ENCODE measurements around the gene PTAFR. TPM values are rescaled to one million over a fixed set of nuclear protein-coding genes. Genes with fewer than 3 reads are reported as not detected.

PTAFR gene
- total RNA-seq, 1 donor from 2014 or later, result 3.6 TPM

DNA sequence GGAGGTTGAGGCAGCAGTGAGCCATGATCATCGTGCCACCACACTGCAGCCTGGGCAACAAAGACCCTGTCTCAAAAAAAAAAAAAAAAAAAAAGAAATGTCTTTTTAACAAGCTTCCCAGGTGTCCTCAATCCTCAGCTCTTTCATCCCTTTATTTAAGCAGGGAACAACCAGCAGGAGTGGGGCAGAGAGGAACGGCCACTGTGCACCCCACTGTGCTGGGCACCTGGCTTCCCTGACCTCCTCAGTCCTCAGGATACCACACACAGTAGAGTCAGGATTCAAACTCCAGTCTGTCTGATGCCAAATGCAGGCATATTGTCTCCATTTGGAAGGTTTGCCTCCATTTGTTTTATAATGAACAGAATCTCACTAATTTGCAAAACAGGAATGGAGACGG, 19.8 kb upstream of the PTAFR start:
- Mint-ChIP-seq H3K36me3 (ENCODE audit: low read depth) (peaks cover 45% of the 10 kb centered on the region), H3K9me3 (no peaks in the 10 kb centered on the region), H3K4me3 (no peak overlapping the region), H3K4me1 (peaks cover 22% of the 10 kb centered on the region), H3K27me3 (no peaks in the 10 kb centered on the region), H3K27ac (no peak overlapping the region)
- intact Hi-C loops (cut with micrococcal nuclease), result no loop called here
- ATAC-seq (ENCODE audit: low read depth) (no peak), DNase-seq (no peak)
- CTCF ChIA-PET, result interaction anchor here (1.2 kb wide), 1 partner anchor 105 kb away, joined by 6 read pairs; no protein-coding TSS in a partner anchor
- TF ChIP-seq, protein P1, sequence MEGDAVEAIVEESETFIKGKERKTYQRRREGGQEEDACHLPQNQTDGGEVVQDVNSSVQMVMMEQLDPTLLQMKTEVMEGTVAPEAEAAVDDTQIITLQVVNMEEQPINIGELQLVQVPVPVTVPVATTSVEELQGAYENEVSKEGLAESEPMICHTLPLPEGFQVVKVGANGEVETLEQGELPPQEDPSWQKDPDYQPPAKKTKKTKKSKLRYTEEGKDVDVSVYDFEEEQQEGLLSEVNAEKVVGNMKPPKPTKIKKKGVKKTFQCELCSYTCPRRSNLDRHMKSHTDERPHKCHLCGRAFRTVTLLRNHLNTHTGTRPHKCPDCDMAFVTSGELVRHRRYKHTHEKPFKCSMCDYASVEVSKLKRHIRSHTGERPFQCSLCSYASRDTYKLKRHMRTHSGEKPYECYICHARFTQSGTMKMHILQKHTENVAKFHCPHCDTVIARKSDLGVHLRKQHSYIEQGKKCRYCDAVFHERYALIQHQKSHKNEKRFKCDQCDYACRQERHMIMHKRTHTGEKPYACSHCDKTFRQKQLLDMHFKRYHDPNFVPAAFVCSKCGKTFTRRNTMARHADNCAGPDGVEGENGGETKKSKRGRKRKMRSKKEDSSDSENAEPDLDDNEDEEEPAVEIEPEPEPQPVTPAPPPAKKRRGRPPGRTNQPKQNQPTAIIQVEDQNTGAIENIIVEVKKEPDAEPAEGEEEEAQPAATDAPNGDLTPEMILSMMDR (IDR thresholded peaks at IDR 0.05), result no peak
- POLR2A ChIA-PET, result interaction anchor here (0.9 to 1.2 kb wide), 3 partner anchors 13 to 108 kb away, joined by 4 to 8 read pairs (median 5); partner anchors contain the start of gene EYA3

- intact Hi-C loops (cut with micrococcal nuclease), result no loop called here
- DNase-seq (no peak), ATAC-seq (ENCODE audit: low read depth) (no peak)
- no peak overlapping the region for H3K27ac Mint-ChIP-seq
- ChIA-PET POLR2A (interaction anchor here (0.7 to 0.9 kb wide), 3 partner anchors 18 to 110 kb away, joined by 5 to 10 read pairs (median 5); partner anchors contain the start of gene EYA3), CTCF (interaction anchor here (1.2 kb wide), 1 partner anchor 104 kb away, joined by 6 read pairs; no protein-coding TSS in a partner anchor)
- H3K4me1 Mint-ChIP-seq, result peaks cover 19% of the 10 kb centered on the region
- H3K4me3 Mint-ChIP-seq, result no peak overlapping the region
- no peaks in the 10 kb centered on the region for H3K9me3 Mint-ChIP-seq
- peaks cover 39% of the 10 kb centered on the region for H3K36me3 Mint-ChIP-seq (ENCODE audit: low read depth)
- TF ChIP-seq, protein P1 (IDR thresholded peaks at IDR 0.05), result no peak
- H3K27me3 Mint-ChIP-seq, result no peaks in the 10 kb centered on the region
These were observed 19.3 kb upstream of the PTAFR start for GRCh38 chr1:28195780-28196179.

DNA sequence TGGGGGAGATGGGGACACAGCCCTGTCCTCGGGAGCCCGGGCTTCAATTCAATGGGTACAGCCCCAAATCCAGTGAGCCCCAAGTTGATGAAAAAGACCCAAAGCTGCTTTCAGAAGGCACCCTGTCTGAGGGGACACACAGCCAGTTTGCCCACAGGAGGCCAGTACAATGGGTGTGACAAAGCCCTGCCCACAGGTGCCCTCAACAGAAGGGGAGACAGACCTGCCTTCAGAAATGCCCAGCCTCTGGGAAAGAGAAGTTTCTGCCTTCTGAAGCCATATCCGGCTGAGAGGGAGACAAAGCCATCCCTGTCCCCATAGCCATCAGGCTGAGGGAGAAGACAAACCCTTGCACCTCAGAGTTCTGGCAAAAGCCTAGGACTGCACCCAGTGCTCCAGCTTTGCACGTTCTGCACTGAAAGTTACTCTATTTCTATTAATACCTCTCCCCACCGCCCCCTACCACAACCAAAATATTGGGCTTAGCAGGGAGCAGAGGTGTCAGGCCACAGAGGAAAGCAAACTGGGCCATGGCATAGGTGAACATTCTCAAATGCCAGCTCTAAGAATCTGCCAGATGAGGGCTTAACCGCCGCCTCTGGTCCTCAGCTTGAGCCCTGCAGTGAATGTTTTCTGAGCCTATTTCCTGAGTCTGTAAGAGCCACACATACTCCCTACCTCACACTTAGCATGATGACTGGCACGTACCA, 18.0 kb upstream of the PTAFR start:
- H3K4me3 Mint-ChIP-seq, result no peak overlapping the region
- H3K27ac Mint-ChIP-seq, result no peak overlapping the region
- DNase-seq, result no peak
- no peaks in the 10 kb centered on the region for H3K27me3 Mint-ChIP-seq
- no peaks in the 10 kb centered on the region for H3K9me3 Mint-ChIP-seq
- TF ChIP-seq, protein P1 (IDR thresholded peaks at IDR 0.05), result no peak
- ATAC-seq (ENCODE audit: low read depth), result no peak
- peaks cover 7% of the 10 kb centered on the region for H3K4me1 Mint-ChIP-seq
- POLR2A ChIA-PET, result interaction anchor here (0.5 kb wide), 1 partner anchor 32 kb away, joined by 3 read pairs; no protein-coding TSS in a partner anchor
- CTCF ChIA-PET, result interaction anchor here (0.5 kb wide), 1 partner anchor 43 kb away, joined by 3 read pairs; no protein-coding TSS in a partner anchor
- intact Hi-C loops (cut with micrococcal nuclease), result no loop called here
- peaks cover 27% of the 10 kb centered on the region for H3K36me3 Mint-ChIP-seq (ENCODE audit: low read depth)

GRCh38 chr1:28193701-28194161, 17.2 kb upstream of the PTAFR start:
- Mint-ChIP-seq H3K4me1 (peaks cover 2% of the 10 kb centered on the region), H3K36me3 (ENCODE audit: low read depth) (peaks cover 20% of the 10 kb centered on the region), H3K9me3 (no peaks in the 10 kb centered on the region), H3K27ac (no peak overlapping the region), H3K27me3 (no peaks in the 10 kb centered on the region), H3K4me3 (no peak overlapping the region)
- intact Hi-C loops (cut with micrococcal nuclease), result no loop called here
- TF ChIP-seq, protein P1 (IDR thresholded peaks at IDR 0.05), result no peak
- POLR2A ChIA-PET, result no interaction called here
- CTCF ChIA-PET, result no interaction called here
- no peak for DNase-seq
- ATAC-seq (ENCODE audit: low read depth), result no peak

DNA sequence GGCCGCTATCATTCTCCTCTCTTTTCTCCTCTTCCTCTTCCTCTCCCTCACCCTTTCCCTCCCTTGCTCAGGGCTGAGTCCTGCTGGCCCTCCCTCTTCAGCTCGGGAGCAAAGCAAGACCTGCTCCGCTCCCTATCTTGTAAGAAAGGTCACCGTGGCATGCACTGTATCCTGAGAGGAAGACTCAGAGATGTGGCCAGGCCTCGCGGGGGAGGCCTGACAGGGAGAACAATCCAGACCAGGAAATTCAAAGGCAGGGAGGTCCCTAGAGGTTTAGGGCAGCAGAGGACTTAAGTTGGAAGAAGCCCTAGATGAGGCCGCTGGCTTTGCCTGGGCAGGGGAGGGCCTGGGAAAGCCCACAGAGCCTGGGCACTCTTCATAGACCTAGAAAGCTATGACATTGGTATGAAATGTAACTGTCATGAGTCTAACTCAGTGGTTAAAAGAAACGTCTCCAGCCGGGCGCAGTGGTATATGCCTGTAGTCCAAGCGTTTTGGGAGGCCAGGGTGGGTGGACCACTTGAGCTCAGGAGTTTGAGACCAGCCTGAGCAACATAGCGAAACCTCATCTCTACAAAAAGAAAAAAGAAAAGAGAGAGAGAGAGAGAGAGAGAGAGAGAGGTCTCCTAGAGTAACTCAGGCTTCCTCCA, 14.6 kb upstream of the PTAFR start:
- DNase-seq (no peak), ATAC-seq (ENCODE audit: low read depth) (no peak)
- intact Hi-C loops (cut with micrococcal nuclease), result no loop called here
- Mint-ChIP-seq H3K9me3 (no peaks in the 10 kb centered on the region), H3K36me3 (ENCODE audit: low read depth) (peaks cover 3% of the 10 kb centered on the region), H3K27me3 (no peaks in the 10 kb centered on the region), H3K4me3 (no peak overlapping the region), H3K4me1 (no peaks in the 10 kb centered on the region), H3K27ac (no peak overlapping the region)
- CTCF ChIA-PET, result no interaction called here
- POLR2A ChIA-PET, result interaction anchor here (0.5 kb wide), 1 partner anchor 229 kb away, joined by 3 read pairs; no protein-coding TSS in a partner anchor
- TF ChIP-seq, protein P1 (IDR thresholded peaks at IDR 0.05), result no peak
